HG02571 (cell line): ENCODE measurements around the gene KRTAP10-5.

Source experiments
- ATAC-seq: cut with Tn5 transposase; IDR thresholded peaks from one replicate; pipeline ENCODE4 v1.9.1; 2021; ENCODE audit warnings: mild to moderate bottlenecking, moderate library complexity; ENCODE audit not compliant: unreplicated experiment

Gene KRTAP10-5

GRCh38 chr21:44530903-44531605 is 49.4 kb downstream of the KRTAP10-5 start:
- no peak for ATAC-seq

- ATAC-seq, result no peak
These were observed 50.0 kb downstream of the KRTAP10-5 start for GRCh38 chr21:44530221-44530902.

GRCh38 chr21:44529503-44530125 is 50.8 kb downstream of the KRTAP10-5 start:
- ATAC-seq, result no peak
